Measurements from ENCODE around the gene HSD17B3.

HSD17B3 gene

GRCh38 chr9:96302021-96302420 lies at the start of gene HSD17B3:
Gene HSD17B3, minus strand, starts transcription at chr9:96302176. Its CDS starts 72 bp downstream, at chr9:96302104.
- Histone ChIP-seq H3K4me3 (ENCODE audit: low read depth, low read length) (no peak within 1 kb of the TSS), H3K4me1 (ENCODE audit: control insufficient read depth, insufficient read depth, low read length) (no peaks in the 10 kb centered on the region), H3K36me3 (ENCODE audit: control insufficient read depth, insufficient read depth, low read length) (no peaks in the 10 kb centered on the region), H3K27ac (ENCODE audit: low read depth, low read length) (no peak within 1 kb of the TSS), H3K9me3 (ENCODE audit: control insufficient read depth, insufficient read depth, low read length) (no peaks in the 10 kb centered on the region), H3K9ac (ENCODE audit: low read depth, low read length) (no peak within 1 kb of the TSS), H3K27me3 (ENCODE audit: control insufficient read depth, insufficient read depth, low read length) (no peaks in the 10 kb centered on the region)

DNA sequence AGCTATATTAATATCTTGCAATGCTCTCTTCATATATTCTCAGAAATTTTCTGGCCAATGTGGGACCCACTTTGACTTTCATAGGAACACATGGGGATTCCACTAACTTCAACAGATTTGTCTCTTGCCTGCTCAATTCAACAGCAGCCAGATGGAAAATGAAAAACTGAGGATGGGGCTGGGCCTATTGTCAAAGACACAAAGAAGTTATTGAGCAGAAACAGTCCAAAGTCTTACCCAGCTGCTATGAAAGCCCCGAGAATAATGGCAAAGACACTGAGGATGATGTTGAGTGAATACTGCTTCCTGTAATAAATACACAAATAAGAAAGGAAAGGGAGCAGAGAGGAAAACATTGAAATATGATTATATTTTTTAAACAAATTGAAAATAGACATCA lies 48.9 kb upstream of the HSD17B3 start:
- no peaks in the 10 kb centered on the region for H3K27me3 ChIP-seq (ENCODE audit: control insufficient read depth, insufficient read depth, low read length)
- H3K27ac ChIP-seq (ENCODE audit: low read depth, low read length), result no peak overlapping the region
- no peaks in the 10 kb centered on the region for H3K9me3 ChIP-seq (ENCODE audit: control insufficient read depth, insufficient read depth, low read length)
- H3K9ac ChIP-seq (ENCODE audit: low read depth, low read length), result no peak overlapping the region
- H3K36me3 ChIP-seq (ENCODE audit: control insufficient read depth, insufficient read depth, low read length), result no peaks in the 10 kb centered on the region
- no peak overlapping the region for H3K4me3 ChIP-seq (ENCODE audit: low read depth, low read length)
- peaks cover 9% of the 10 kb centered on the region for H3K4me1 ChIP-seq (ENCODE audit: control insufficient read depth, insufficient read depth, low read length)

DNA sequence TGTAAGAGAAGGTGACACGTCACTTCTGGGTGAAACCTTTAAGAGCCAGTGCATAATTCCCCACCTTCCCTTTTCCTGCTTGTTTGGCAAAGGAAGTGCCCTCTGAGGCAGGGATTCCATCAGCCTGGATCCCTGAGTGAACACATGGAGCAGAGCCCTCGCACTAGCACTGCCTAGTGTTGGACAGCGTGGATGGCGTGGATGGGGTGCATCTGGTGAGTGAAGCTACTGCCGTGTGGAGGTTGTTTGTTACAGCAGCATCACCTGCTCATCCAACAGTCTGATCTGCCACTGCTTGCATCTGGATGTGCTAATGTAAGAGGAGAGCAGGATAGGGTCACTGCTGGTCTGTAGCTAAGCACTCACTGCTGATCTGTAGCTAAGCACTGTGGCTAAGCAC lies 46.3 kb upstream of the HSD17B3 start:
- H3K9ac ChIP-seq (ENCODE audit: low read depth, low read length), result no peak overlapping the region
- no peak overlapping the region for H3K4me3 ChIP-seq (ENCODE audit: low read depth, low read length)
- H3K27ac ChIP-seq (ENCODE audit: low read depth, low read length), result no peak overlapping the region
- H3K27me3 ChIP-seq (ENCODE audit: control insufficient read depth, insufficient read depth, low read length), result no peaks in the 10 kb centered on the region
- no peaks in the 10 kb centered on the region for H3K36me3 ChIP-seq (ENCODE audit: control insufficient read depth, insufficient read depth, low read length)
- H3K9me3 ChIP-seq (ENCODE audit: control insufficient read depth, insufficient read depth, low read length), result no peaks in the 10 kb centered on the region
- peaks cover 33% of the 10 kb centered on the region for H3K4me1 ChIP-seq (ENCODE audit: control insufficient read depth, insufficient read depth, low read length)

- H3K4me1 ChIP-seq (ENCODE audit: control insufficient read depth, insufficient read depth, low read length), result peaks cover 37% of the 10 kb centered on the region
- H3K4me3 ChIP-seq (ENCODE audit: low read depth, low read length), result no peak overlapping the region
- H3K9ac ChIP-seq (ENCODE audit: low read depth, low read length), result no peak overlapping the region
- H3K36me3 ChIP-seq (ENCODE audit: control insufficient read depth, insufficient read depth, low read length), result no peaks in the 10 kb centered on the region
- H3K9me3 ChIP-seq (ENCODE audit: control insufficient read depth, insufficient read depth, low read length), result no peaks in the 10 kb centered on the region
- H3K27me3 ChIP-seq (ENCODE audit: control insufficient read depth, insufficient read depth, low read length), result no peaks in the 10 kb centered on the region
- peak overlapping the region; percentile 50 for H3K27ac ChIP-seq (ENCODE audit: low read depth, low read length)
These were observed 43.6 kb upstream of the HSD17B3 start for GRCh38 chr9:96345551-96345950.

- H3K4me3 ChIP-seq (ENCODE audit: low read depth, low read length), result peak overlapping the region; percentile 9; the same call in 1 of the 2 replicates
- peak overlapping the region; percentile 87 for H3K27ac ChIP-seq (ENCODE audit: low read depth, low read length)
- no peaks in the 10 kb centered on the region for H3K27me3 ChIP-seq (ENCODE audit: control insufficient read depth, insufficient read depth, low read length)
- H3K9ac ChIP-seq (ENCODE audit: low read depth, low read length), result peak overlapping the region; percentile 30; the same call in 1 of the 2 replicates
- peaks cover 41% of the 10 kb centered on the region for H3K4me1 ChIP-seq (ENCODE audit: control insufficient read depth, insufficient read depth, low read length)
- H3K36me3 ChIP-seq (ENCODE audit: control insufficient read depth, insufficient read depth, low read length), result no peaks in the 10 kb centered on the region
- H3K9me3 ChIP-seq (ENCODE audit: control insufficient read depth, insufficient read depth, low read length), result no peaks in the 10 kb centered on the region
These were observed 42.6 kb upstream of the HSD17B3 start for GRCh38 chr9:96344458-96345180.

- H3K4me1 ChIP-seq (ENCODE audit: control insufficient read depth, insufficient read depth, low read length), result peaks cover 43% of the 10 kb centered on the region
- H3K27ac ChIP-seq (ENCODE audit: low read depth, low read length), result peak overlapping the region; percentile 87
These were observed 41.8 kb upstream of the HSD17B3 start for GRCh38 chr9:96343515-96344360.

GRCh38 chr9:96342571-96343245 lies 40.7 kb upstream of the HSD17B3 start:
- H3K4me1 ChIP-seq (ENCODE audit: control insufficient read depth, insufficient read depth, low read length), result peaks cover 43% of the 10 kb centered on the region

More at GRCh38 chr9:96343515-96344360, 41.8 kb upstream of the HSD17B3 start:
- Histone ChIP-seq H3K27me3 (ENCODE audit: control insufficient read depth, insufficient read depth, low read length) (no peaks in the 10 kb centered on the region), H3K4me3 (ENCODE audit: low read depth, low read length) (peak overlapping the region; percentile 9; the same call in 1 of the 2 replicates), H3K9ac (ENCODE audit: low read depth, low read length) (peak overlapping the region; percentile 30; the same call in 1 of the 2 replicates), H3K36me3 (ENCODE audit: control insufficient read depth, insufficient read depth, low read length) (no peaks in the 10 kb centered on the region), H3K9me3 (ENCODE audit: control insufficient read depth, insufficient read depth, low read length) (no peaks in the 10 kb centered on the region)

DNA sequence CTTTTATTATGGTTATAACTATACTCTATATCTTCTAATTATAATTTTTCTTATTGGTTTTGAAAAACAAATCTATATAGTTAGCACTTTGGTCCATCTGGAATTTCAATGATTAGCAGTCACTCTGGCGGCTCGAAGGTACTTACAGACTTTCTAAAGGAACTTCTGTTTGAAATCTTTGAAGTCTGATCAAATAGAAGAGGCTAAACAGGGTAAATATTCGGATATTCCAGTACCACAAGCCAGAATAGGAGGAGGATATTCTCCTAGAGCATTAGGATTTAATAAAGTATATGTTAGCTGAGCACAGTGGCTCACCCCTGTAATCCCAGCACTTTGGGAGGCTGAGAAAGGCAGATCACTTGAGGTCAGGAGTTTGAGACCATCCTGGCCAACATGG lies 38.7 kb upstream of the HSD17B3 start:
- Histone ChIP-seq H3K4me3 (ENCODE audit: low read depth, low read length) (no peak overlapping the region), H3K4me1 (ENCODE audit: control insufficient read depth, insufficient read depth, low read length) (peaks cover 32% of the 10 kb centered on the region), H3K27me3 (ENCODE audit: control insufficient read depth, insufficient read depth, low read length) (no peaks in the 10 kb centered on the region), H3K36me3 (ENCODE audit: control insufficient read depth, insufficient read depth, low read length) (no peaks in the 10 kb centered on the region), H3K9me3 (ENCODE audit: control insufficient read depth, insufficient read depth, low read length) (no peaks in the 10 kb centered on the region), H3K9ac (ENCODE audit: low read depth, low read length) (no peak overlapping the region), H3K27ac (ENCODE audit: low read depth, low read length) (peak overlapping the region; percentile 12)

More at GRCh38 chr9:96342571-96343245, 40.7 kb upstream of the HSD17B3 start:
- Histone ChIP-seq H3K9ac (ENCODE audit: low read depth, low read length) (no peak overlapping the region), H3K4me3 (ENCODE audit: low read depth, low read length) (no peak overlapping the region), H3K36me3 (ENCODE audit: control insufficient read depth, insufficient read depth, low read length) (no peaks in the 10 kb centered on the region), H3K27me3 (ENCODE audit: control insufficient read depth, insufficient read depth, low read length) (no peaks in the 10 kb centered on the region), H3K27ac (ENCODE audit: low read depth, low read length) (no peak overlapping the region), H3K9me3 (ENCODE audit: control insufficient read depth, insufficient read depth, low read length) (no peaks in the 10 kb centered on the region)

DNA sequence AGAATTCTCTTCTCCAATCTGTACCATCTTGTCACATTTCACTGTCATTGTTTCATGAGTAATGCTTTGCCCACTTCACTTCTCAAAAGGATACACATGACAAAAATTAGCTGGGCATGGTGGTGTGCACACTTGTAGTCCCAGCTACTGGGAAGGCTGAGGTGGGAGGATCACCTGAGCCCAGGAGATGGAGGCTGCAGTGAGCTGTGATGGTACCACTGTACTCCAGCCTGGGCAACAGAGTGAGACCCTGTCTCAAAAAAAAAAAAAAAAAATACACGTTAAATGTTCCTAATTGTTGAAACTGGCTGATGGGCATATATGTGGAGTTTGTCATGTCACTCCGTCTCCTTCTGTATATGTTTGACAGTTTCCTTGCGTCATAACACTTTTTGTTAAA lies 36.3 kb upstream of the HSD17B3 start:
- H3K4me1 ChIP-seq (ENCODE audit: control insufficient read depth, insufficient read depth, low read length), result peaks cover 10% of the 10 kb centered on the region
- no peaks in the 10 kb centered on the region for H3K9me3 ChIP-seq (ENCODE audit: control insufficient read depth, insufficient read depth, low read length)
- no peaks in the 10 kb centered on the region for H3K27me3 ChIP-seq (ENCODE audit: control insufficient read depth, insufficient read depth, low read length)
- no peak overlapping the region for H3K9ac ChIP-seq (ENCODE audit: low read depth, low read length)
- H3K36me3 ChIP-seq (ENCODE audit: control insufficient read depth, insufficient read depth, low read length), result 0 out of 2 replicates have a peak, but pooled peaks cover 2% of the 10 kb centered on the region
- H3K27ac ChIP-seq (ENCODE audit: low read depth, low read length), result no peak overlapping the region
- H3K4me3 ChIP-seq (ENCODE audit: low read depth, low read length), result no peak overlapping the region

DNA sequence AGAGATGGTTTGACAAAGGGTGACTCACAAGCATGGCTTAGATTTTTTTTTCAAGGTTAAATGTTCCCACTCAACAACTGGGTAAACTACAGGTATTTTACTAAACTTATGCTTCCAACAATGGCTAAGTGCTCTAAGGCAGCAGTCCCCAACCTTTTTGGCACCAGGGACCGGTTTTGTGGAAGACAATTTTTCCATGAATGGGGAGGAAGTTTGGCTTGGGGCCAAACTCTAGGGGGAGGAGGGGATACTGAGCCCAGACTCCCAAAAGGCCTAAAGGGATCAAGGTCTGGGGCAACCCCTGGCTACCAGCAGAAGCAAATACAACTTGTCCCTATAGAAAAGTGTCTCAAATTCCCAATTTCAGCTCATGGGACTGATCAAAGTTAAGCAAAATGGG lies 32.0 kb upstream of the HSD17B3 start:
- H3K27me3 ChIP-seq (ENCODE audit: control insufficient read depth, insufficient read depth, low read length), result no peaks in the 10 kb centered on the region
- 0 out of 2 replicates have a peak, but pooled peaks cover 2% of the 10 kb centered on the region for H3K36me3 ChIP-seq (ENCODE audit: control insufficient read depth, insufficient read depth, low read length)
- no peak overlapping the region for H3K4me3 ChIP-seq (ENCODE audit: low read depth, low read length)
- no peak overlapping the region for H3K9ac ChIP-seq (ENCODE audit: low read depth, low read length)
- H3K27ac ChIP-seq (ENCODE audit: low read depth, low read length), result no peak overlapping the region
- H3K4me1 ChIP-seq (ENCODE audit: control insufficient read depth, insufficient read depth, low read length), result 0 out of 2 replicates have a peak, but pooled peaks cover 8% of the 10 kb centered on the region
- H3K9me3 ChIP-seq (ENCODE audit: control insufficient read depth, insufficient read depth, low read length), result no peaks in the 10 kb centered on the region

Measured in HUES48 (cell line).